Colonic mucosa (tissue), 4 donors: ENCODE measurements around the gene ZNF518B. TPM values are rescaled to one million over a fixed set of nuclear protein-coding genes. Genes with fewer than 3 reads are reported as not detected.
"Not testable (repeated sequence)": the region's sequence is repeated elsewhere in the genome, so short reads cannot be mapped to it uniquely, and the experiment has no call there.

Source experiments
- DNase-seq: peaks from one replicate; pipeline ENCODE4 v3.0.0-alpha.2; 2020
- H3K27ac ChIP-seq: fragments of 200-600 bp; one replicate; pipeline ENCODE4 v1.8.0; 2021
- H3K27me3 ChIP-seq: fragments of 200-600 bp; one replicate; pipeline ENCODE4 v1.8.0; 2021
- H3K36me3 ChIP-seq: fragments of 200-600 bp; one replicate; pipeline ENCODE4 v1.8.0; 2021
- H3K4me1 ChIP-seq: fragments of 200-600 bp; one replicate; pipeline ENCODE4 v1.8.0; 2021; ENCODE audit warnings: mild to moderate bottlenecking
- H3K4me3 ChIP-seq: fragments of 200-600 bp; one replicate; pipeline ENCODE4 v1.8.0; 2021
- H3K9ac ChIP-seq, 2 donors: one replicate each; pipeline ENCODE4 v1.7.0; 2013; ENCODE audit warnings: control low read depth in 2 of 2, low read depth in 2 of 2, low read length in 2 of 2
- H3K9me3 ChIP-seq: fragments of 200-600 bp; one replicate; pipeline ENCODE4 v1.8.0; 2021
- CTCF ChIP-seq: fragments of 200-600 bp; IDR thresholded peaks from one replicate; pipeline ENCODE4 v1.8.0; 2022; ENCODE audit warnings: antibody characterized with exemption, mild to moderate bottlenecking
- intact Hi-C: fragments of 100-400 bp; cut with DNase I; formaldehyde crosslinking; loops from one replicate; pipeline ENCODE4 v1.14.1; 2022
- total RNA-seq, 2 donors: library from RNA; stranded (reverse); fragmentation: NEBNext Ultra II Directional in 1 of 2; extraction: Animal tissue kit (Norgen Biotek cat#: 25700) in 1 of 2; gene quantifications; one replicate each; pipeline ENCODE4 v1.2.1, GENCODE V29; 2021
- donor health status: healthy.
- donor health status: DM: no; HTN: no; CAD: no.
- donor health status: DM: no; HTN: no; CAD: no.

ZNF518B gene
- total RNA-seq, 2 donors from 2014 or later, result 15.3 to 19.0 TPM

GRCh38 chr4:10448991-10449390 lies 8.2 kb downstream of the ZNF518B start:
- intact Hi-C loops, result no loop called here
- no peaks in the 10 kb centered on the region for H3K4me1 ChIP-seq
- no peaks in the 10 kb centered on the region for H3K27me3 ChIP-seq
- H3K9me3 ChIP-seq, result no peaks in the 10 kb centered on the region
- H3K27ac ChIP-seq, result no peak overlapping the region
- no peak for DNase-seq
- H3K36me3 ChIP-seq, result peaks cover 7% of the 10 kb centered on the region
- no peak for TF ChIP-seq CTCF
- no peak overlapping the region for H3K4me3 ChIP-seq
- no peak overlapping the region for H3K9ac ChIP-seq

- Histone ChIP-seq H3K4me1 (no peaks in the 10 kb centered on the region), H3K27me3 (no peaks in the 10 kb centered on the region), H3K36me3 (peaks cover 7% of the 10 kb centered on the region), H3K4me3 (no peak overlapping the region), H3K27ac (no peak overlapping the region), H3K9me3 (no peaks in the 10 kb centered on the region), H3K9ac (no peak overlapping the region)
- DNase-seq, result no peak
- intact Hi-C loops, result no loop called here
- TF ChIP-seq CTCF, result no peak
Measured at GRCh38 chr4:10442976-10443375, 14.2 kb downstream of the ZNF518B start.

GRCh38 chr4:10441512-10441911 lies 15.7 kb downstream of the ZNF518B start:
- no peak for TF ChIP-seq CTCF
- Histone ChIP-seq H3K4me1 (no peaks in the 10 kb centered on the region), H3K27me3 (no peaks in the 10 kb centered on the region), H3K9me3 (no peaks in the 10 kb centered on the region), H3K4me3 (no peak overlapping the region), H3K27ac (no peak overlapping the region), H3K9ac (no peak overlapping the region), H3K36me3 (peaks cover 7% of the 10 kb centered on the region)
- DNase-seq, result no peak
- intact Hi-C loops, result no loop called here

- Histone ChIP-seq H3K4me1 (no peaks in the 10 kb centered on the region), H3K9ac (no peak overlapping the region), H3K27me3 (no peaks in the 10 kb centered on the region), H3K4me3 (no peak overlapping the region), H3K27ac (no peak overlapping the region), H3K36me3 (no peaks in the 10 kb centered on the region), H3K9me3 (no peaks in the 10 kb centered on the region)
- no peak for DNase-seq
- intact Hi-C loops, result no loop called here
- no peak for TF ChIP-seq CTCF
Measured at GRCh38 chr4:10438924-10439323, 18.3 kb downstream of the ZNF518B start.

GRCh38 chr4:10437735-10438134 lies 19.5 kb downstream of the ZNF518B start:
- Histone ChIP-seq H3K9ac (no peak overlapping the region), H3K27me3 (no peaks in the 10 kb centered on the region), H3K9me3 (no peaks in the 10 kb centered on the region), H3K4me3 (no peak overlapping the region), H3K27ac (no peak overlapping the region), H3K4me1 (no peaks in the 10 kb centered on the region), H3K36me3 (no peaks in the 10 kb centered on the region)
- no peak for DNase-seq
- intact Hi-C loops, result no loop called here
- no peak for TF ChIP-seq CTCF

- H3K4me3 ChIP-seq, DNase-seq, H3K27me3 ChIP-seq, H3K27ac ChIP-seq, H3K4me1 ChIP-seq, H3K9ac ChIP-seq, H3K36me3 ChIP-seq, intact Hi-C loops, H3K9me3 ChIP-seq: not testable (repeated sequence)
Measured at GRCh38 chr4:10427680-10428079, 29.5 kb downstream of the ZNF518B start.
